Measurements from ENCODE around the gene MTMR12.

GRCh38 chr5:32206509-32207354, 106.0 kb downstream of the MTMR12 start:
- TF ChIP-seq CTCF (conservative IDR thresholded peaks at IDR 0.05; ENCODE audit: low read depth in 2 of 2) (no peak), REST (IDR thresholded peaks at IDR 0.05; ENCODE audit: unreplicated experiment) (no peak), POLR2AphosphoS5 (IDR thresholded peaks at IDR 0.05; ENCODE audit: low read depth) (no peak), EZH2 (IDR thresholded peaks at IDR 0.05; ENCODE audit: low read depth, unreplicated experiment) (no peak), NANOG (IDR thresholded peaks at IDR 0.05; ENCODE audit: borderline replicate concordance) (no peak), EZH2phosphoT487 (IDR thresholded peaks at IDR 0.05; ENCODE audit: unreplicated experiment) (no peak), JUNB (IDR thresholded peaks at IDR 0.05; ENCODE audit: unreplicated experiment) (no peak), ZNF331 (CRISPR knock-in tag; IDR thresholded peaks at IDR 0.05; ENCODE audit: low read depth) (no peak), ZNF114 (CRISPR knock-in tag; IDR thresholded peaks at IDR 0.05) (no peak), CREB1 (CRISPR knock-in tag; IDR thresholded peaks at IDR 0.05; ENCODE audit: low read depth) (no peak), STAT1 (IDR thresholded peaks at IDR 0.05; ENCODE audit: unreplicated experiment) (no peak), ETS1 (IDR thresholded peaks at IDR 0.05) (no peak)

Measured in GM23338 (cell line).